Measurements from ENCODE around the gene MIER2.

The MIER2 gene

DNA sequence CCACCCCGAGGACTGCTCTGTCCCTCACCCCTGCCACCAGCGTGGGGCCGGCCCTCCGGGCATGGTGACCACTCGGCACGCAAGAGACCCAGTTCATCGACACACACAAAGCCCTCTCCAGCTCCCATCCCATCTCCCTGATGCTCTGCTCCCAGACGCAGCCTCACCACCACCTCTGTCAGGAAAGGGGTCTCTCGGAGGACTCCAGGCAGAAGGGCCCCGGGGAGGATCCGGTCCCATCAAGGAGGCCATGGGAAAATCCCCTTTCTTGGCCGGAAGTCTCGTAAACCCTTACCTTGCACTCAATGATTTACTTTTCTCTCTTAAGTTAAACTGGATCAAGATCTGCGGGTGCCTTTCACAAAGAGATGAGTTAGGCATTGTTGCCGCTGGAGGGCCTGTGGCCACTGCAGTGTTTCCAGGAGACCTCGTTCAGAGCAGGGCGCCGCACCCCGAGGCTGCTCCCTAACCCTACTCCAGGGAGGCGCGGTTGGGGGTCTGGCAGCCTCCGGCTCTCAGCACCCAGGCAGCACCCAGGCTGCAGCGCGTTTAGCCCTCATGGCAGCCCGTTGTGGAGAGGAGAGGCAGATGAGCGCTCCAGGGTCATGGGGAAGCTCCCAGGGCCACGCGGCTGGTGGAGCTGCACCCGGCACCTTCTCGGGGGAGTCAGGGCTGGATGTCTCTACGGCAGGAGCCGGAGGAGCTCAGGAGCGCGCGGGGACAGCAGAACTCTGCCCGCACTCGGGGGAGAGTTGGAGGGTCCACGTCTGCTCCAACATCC is 33.4 kb upstream of the MIER2 start:
- no peak for DNase-seq

DNA sequence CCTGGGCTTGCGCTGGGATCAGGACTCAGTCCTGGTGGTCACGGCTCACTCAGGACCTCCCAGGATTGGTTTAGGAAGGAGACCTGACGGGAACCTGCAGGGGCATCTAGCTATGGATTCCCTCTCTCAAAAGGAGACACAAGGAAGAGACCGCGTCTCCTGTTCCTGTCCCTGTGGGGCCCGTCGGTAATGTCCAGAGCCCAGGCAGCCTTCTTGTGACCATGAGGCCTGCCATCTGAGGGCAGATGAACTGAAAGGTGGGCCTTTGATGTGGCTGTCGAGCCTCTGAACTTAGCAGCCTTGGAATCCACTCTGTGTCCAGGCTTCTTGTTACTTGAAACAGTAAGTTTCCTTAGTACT is 31.5 kb upstream of the MIER2 start:
- DNase-seq: no peak

DNA sequence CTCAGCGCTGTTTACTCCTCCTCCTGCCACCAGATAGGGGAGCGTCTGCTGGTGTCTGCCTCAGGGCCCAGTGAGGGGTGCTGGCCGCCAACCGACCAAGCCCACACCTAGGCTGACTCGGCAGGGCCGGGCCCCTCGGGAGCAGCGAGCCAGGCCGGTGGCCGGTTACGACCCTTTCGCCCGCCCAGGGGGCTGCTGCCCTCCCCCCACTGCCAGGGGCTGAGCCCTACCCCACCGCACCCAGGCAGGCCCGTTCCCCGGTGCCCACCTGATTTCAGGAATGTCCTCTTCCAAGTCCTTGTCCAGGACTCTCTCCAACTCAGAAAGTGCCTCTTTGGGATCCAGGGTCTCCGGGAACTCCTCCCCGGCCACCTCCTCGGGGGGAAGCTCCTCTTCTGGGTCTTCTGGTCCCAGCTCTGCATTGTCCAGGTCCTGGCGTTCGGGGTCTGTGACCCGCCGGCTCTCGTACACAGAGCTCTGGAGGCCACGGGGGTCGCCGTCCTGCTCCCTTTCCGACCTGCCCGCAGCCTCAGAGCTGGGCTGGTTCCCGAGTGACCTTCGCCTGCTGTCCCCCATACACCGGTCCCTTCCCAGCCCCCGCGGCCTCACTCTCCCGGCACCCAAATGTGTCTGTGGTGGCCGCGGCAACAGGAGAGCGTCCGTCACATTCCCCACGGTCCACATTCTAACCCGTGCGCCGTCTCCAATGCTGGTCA is 31.0 kb upstream of the MIER2 start:
- DNase-seq: no peak

DNA sequence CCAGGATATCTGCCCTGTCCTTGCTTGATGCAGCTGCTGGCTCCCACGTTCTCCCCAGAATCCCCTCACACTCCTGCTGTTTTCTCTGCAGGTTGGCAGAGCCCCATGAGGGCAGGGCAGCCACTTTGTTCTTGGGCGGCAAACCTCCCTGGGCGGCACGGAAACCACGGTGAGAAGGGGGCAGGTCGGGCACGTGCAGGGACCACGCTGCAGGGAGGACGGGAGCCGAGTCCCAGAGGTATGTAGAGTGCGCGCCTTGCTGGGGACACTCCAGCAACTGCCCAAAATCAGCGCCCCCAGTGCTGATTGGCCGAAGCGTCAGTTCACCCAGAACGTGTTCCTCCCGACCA is 30.3 kb upstream of the MIER2 start:
- no peak for DNase-seq

DNA sequence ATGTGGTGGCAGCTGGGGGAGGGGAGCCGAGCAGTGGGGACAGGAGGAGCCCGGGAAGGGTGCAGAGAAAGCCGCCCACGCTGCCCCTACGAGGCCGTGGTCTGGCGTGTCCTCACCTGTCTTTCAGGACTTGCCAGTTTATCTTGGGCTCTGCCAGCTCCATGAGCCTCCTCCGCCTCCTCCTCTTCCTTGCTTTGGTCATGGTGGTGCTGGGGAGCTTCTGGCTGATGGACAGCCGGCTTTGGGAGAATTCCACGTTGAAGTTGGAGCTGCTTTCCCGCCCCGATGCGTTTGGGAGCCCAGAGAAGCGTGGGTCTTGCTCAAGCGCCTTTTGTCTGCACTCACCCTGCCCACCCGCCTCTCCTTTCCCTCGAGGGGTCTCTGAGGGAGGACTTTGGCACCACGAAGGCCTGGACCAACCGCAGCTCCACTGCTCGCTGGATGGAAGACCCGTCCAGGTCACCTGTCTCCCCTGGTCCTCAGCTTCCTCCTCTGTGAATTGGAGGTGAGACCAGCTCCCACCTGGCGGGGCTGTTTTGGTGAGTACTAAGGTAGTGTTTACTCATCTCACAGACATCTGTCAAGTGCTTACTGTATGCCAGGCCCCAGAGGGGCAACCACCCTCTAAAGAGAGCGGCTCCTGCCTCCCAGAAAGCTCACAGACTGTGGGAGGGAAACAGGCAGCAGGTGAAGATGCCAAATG is 29.7 kb upstream of the MIER2 start:
- DNase-seq: no peak

DNA sequence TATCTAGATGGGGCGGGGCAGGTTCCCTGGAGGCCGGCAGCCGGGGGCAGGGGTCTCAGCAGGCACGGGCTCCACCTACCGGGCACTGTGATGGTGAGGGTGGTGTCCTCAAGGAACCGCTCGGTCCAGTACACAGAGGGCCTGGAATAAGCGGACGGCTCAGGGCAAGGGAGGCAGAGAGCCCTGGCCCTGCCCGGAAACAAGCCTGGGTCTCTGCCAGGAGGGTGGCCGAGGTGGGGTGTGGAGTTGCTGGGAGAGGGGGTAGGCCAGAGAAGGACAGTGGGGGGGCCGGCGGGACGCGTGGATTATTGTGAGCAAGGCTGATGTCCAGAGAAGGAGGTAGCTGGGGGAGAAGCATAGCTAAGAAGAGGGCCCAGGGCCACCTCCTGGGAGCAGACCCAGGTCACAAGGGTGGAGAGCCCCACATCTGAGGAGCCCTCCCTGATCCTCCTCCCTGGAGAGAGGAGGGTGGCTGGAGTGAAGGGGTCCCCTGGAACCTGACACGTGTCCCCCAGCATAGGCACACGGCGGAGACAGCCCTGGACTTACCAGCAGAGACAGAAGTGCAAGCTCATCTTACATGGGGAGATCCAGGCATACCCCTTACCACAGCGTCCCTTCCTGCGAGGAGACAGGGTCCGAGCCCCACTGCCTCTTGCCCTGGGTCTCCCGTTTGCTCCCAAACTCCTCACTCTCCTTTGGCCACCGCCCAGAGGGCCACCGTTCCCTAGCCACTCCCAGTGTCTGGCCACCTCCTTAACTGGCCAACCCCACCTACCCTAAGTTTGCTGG is 29.0 kb upstream of the MIER2 start:
- DNase-seq: no peak

DNA sequence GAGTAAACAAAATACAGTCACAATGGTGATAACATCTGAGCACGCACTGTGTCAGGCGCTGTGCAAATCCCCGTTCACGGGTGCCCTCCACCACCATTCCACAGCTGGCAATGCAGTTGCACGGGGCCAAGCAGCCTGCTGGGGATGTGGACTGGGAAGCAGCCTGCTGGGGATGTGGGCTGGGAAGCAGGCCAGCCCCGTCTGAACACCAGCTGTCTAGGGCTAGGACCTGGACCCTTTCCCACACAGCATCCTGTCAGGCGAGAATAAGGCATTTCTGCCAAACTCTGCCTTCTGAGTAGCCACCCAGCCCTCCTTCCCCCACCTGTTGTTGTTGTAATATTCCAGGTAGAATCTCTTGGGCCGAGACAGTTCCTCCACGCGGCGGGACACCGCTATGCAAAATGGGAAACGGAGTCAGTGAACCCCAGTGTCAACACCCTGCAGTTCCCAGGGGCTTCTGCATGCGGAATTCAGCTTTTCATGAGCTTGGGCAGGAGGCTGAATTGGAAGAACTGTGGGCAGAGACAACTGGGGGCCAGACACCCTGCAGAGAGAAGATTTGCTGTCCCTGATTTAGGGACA is 27.8 kb upstream of the MIER2 start:
- DNase-seq: no peak

DNA sequence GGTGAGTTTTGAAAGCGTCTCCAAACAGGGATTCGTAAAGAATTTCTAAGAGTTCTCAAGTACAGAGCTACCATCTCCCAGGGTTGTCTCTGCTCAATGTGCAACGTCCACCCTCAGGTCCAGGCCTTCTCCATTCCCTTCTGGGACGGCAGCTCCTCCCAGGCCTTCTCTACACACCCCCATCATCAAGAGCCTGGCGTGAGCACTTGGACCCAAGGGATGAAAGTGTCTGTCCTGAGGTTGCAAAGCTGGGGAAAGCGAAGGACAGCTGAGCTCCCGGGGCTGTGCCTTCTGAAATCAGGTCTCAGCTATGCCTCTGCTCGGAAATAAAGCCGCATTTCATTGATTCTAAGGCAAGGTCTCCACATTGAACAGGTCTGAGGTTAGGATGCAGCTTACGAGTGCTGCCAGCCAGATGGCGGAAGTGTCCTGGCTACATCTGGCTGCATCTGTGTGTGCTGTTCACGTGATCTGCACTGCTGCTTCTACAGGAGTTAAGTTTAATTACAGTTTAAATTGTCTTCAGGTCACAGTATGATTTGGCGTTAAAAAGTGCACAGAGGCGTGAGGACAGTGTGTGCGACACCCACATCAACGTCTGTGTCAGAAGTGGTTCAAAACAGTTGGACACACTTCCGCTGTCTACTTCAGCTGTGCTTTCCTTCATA is 27.0 kb upstream of the MIER2 start:
- DNase-seq: no peak

DNA sequence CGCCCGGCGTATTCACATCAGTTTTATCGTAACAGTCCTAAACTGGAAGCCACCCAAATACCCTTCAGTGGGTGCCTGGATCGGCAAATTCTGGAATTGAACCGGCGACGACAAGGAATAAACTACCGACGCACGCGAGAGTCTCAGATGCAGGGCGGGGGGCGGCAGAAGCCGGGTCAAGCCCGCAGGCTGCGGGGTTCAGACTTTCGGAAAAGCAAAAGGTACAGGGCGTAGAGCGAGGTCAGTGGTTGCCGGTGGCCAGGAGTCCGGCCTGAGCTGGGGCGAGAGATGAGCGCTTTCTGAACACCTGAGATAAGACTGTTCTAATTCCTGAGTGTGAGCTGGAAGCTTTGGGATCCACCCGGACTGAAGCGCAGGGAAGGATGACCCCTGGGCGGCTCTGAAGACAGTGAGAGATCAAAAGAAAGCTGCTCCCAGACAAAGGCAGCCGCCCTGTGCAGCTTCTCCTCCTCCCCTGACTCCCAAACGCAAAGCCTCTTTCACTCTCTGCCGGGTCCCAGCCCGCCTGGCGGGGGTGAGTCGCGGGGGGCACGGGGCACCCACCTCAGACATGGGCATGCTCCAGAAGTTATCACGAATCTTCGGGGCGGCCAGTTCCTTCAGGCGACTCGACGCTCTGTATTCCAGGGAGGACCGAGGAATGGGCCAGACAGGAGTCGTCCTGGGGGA is 26.2 kb upstream of the MIER2 start:
- DNase-seq: no peak

DNA sequence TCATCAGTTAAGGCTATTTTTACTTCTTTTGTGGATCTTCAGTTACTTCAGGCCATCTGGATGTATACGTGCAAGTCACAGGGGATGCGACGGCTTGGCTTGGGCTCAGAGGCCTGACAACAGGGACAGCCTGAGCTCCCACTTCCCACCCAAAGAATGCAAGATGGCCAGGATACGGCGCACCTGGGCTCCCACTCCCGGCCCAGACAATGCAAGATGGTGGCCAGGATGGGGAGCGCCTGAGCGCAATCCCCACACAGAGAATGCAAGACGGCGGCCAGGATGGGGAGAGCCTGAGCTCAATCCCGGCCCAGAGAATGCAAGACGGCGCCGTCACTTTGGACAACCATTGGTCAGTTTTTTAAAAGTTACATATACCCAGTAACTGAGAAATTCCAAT is 25.3 kb upstream of the MIER2 start:
- DNase-seq: no peak

DNA sequence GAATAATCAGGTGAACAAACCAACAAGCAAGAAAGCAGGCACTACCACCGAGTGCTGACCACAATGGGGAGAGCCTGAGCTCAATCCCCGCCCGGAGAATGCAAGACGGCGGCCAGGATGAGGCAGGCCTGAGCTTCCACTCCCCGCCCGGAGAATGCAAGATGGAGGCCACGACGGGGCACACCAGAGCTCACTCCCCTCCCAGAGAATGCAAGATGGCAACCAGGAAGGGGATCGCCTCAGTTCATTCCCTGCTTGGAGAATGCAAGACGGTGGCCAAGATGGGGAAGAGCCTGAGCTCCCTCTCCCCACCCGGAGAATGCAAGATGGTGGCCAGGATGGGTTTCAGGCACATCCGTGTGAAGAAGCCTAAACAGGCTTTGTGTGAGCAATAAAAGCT is 24.7 kb upstream of the MIER2 start:
- DNase-seq: no peak

DNA sequence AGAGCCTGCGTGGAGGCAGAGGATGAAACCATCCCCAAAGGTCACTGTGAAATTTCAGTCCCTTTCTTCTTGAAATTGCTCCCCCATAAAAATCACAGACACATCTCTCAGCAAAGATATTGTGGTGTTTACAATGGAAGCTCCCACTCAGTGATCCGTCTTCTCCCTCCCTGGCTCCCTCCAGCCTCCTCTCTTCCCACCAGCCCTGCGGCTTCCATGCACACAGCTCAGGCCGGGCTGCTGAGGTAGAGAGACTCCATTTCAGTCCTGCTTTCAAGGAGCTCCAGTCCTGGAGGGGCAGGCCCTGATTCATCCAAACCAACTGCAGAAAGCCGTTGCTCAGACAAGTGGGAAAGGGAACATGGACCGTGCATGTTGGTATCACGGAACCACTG is 24.0 kb upstream of the MIER2 start:
- no peak for DNase-seq

DNA sequence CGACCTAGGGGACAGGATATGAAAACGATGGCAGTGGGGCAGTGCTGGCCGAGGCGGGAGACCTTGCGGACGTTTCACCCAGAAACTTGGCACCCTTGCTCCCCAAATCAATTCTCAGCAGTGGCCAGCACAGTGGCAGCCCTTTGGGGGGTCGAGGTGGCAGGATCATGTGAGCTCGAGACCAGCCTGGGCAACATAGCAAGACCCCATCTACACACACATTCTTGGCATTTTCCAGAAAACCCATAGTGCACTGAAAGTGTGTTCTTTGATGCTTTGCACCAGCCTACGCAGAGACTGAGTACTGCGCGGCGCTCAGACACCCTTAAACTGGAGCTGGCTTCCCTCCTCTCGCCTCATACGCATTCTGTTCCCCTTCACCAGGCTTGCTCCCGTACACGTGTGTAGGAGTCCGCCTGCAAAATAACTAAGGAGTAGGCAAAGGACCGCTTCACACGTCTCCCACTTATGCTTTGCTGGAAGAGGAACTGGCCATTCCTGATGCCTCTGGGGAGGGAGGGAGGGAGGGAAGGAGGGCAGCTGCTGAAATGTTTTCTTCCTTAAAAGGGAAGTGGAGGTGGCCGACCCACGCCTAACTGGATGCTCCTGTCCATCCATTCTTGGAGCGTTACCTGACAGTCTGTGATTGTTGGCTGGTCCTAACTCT is 23.5 kb upstream of the MIER2 start:
- peak in 1 of 3 donors; percentile 21 for DNase-seq

DNA sequence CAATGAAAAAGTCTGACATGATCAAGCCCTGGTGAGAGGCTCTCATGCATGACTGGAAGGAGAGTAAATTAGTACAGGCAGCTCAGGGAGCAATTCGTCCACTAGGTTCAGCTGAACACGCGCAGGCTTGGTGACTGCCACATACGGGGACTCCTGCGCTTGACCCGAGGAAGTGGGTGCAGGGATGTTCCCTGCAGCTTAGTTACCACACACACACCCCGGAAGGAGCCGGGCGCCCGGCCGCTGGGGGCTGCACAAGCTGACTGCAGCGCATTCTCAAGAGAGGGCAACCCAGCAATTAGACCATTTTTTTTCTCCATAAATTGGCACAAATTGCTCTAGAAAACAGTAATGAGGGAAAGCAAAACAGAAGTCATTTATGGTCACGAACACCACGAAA is 23.0 kb upstream of the MIER2 start:
- DNase-seq: no peak

DNA sequence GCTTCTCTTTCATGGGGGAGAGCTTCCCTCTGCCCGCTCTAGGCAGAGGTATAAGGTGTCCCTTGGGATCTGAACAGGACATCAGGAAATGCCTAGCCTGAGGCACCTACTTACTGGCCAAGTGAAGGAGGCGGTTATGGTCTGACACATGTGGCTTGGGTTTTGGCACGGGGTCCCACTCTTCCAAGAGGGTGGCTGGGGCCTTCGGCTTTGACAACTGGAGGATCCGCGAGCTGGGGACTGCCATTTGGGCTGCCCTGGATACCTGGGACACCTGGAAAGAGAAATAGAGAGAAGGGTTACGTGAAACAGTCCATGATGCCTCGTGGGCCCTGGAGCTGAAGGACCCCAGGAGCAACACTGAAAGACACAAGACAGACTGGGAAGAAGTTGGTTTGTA is 22.4 kb upstream of the MIER2 start:
- no peak for DNase-seq

DNA sequence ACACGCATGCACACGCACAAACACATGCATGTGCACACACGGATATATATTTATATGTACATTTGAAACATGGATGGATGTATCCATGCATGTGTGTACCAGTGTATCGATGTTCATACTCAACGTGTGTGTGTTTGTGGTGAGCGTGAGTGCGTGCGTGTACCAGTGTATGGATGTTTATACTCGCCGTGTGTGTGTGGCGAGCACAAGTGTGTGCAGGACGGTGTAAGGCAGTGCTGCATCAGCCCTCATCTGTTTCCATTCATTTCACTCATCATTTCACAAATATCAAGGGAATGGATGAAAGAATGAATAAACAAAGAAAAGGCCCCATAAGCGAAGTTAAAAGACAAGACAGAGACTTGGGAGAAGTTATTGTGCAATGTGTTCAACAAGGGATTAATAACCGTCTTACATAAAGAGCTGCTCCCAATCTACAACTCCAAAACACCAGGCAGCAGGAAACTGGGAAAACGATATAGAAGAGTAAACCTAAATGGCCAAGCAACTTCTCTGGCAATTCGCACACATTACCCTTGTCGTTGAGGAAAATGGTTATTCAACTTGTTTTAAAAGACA is 21.7 kb upstream of the MIER2 start:
- DNase-seq: no peak

DNA sequence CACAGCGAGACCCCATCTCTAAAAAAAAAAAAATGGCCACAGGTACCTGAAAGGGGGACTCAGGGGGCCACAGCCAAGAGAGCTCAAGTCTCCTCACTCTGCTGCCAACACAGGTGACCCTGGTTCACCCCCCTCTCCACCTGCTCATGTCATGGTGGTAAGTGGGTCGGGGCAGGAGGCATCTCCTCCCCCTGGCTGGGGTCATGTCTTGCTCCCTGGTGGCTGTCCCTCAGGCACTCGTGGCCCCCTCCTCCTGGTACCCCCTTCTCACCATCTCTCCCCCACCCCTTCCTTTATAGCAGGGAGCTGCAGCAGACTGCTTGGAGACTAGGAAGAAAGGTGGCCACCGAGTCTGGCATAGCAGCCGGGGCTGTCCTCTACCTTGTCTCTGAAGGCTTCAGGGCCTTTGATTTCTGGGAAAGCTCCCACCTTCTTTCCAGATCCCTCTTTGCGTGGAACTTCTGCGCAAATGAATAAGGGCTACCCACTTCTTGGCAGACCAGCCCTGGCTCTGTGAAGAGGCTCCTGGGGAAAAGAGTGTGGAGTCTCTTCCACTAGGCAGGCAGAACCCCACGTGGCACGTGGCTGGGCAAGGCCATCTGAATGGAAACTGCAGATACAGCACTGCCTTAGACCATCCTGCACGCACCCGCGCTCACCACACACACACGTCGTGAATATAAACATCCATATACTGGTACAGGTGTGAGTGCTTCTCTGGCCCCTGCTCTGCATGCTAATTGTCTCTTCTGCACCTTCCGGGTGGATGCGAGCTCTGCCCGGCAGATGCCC is 20.1 kb upstream of the MIER2 start:
- no peak for DNase-seq

DNA sequence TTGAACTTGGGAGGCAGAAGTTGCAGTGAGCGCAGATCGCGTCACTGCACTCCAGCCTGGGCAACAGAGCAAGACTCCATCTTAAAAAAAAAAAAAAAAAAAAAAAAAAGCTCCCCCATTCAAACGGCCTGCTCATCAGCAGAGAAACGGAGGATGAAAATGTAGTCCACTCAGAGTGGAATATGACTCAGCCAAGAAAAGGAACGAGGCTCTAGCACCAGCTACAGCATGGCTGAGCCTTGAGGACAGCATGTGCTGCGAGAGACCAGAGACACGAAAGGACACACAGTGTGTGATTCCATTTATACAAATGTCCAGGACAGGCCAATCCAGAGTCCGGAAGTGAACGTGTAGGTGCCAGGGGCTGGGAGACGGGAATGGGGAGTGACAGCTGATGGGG is 18.1 kb upstream of the MIER2 start:
- DNase-seq: no peak

DNA sequence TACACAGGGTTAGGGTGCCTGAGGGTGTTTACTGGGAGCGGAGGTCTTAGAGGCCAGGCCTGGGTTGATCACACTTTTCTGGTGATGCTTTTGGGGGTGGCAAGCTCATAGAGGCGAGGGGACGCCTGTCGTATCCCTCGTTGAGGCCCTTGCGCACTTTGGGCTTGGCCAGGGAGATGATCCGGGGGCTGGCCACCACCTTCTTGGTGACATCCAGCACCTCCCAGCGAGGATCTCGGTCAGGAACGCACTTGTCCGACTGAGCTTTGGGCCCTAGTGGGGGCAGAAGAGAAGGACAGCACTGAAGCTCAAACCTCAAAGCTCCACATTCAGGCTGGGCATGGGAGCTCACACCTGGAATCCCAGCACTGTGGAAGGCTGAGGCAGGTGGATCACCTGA is 17.6 kb upstream of the MIER2 start:
- DNase-seq: no peak

DNA sequence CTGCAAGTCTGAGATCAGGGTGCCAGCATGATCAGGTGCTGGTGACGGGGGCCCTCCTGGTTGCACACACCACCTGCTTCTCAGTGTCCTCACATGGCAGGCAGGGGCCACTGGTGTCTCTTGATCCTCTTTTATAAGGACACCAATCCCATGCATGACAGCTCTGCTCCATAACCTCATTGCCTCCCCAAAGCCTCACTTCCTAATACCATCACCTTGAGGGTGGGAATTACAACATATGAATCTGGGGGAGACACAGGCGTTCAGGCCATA is 15.0 kb upstream of the MIER2 start:
- no peak for DNase-seq

Data from suppressor macrophage treated with lipopolysaccharide for 1 hour (primary cell).